Transverse colon (tissue), 4 donors: ENCODE results near the gene MAJIN.
A peak's percentile ranks its signal among the peaks of the same experiment; 100 is the strongest.

Experiments
- POLR2A ChIP-seq: fragments of 450-650 bp; IDR thresholded peaks from one replicate; pipeline ENCODE4 v1.6.1; 2016; ENCODE audit warnings: antibody characterized with exemption, mild to moderate bottlenecking, moderate library complexity
- POLR2AphosphoS5 ChIP-seq, 3 donors: sonication (generic); formaldehyde crosslinking; IDR thresholded peaks; one replicate each; pipeline ENCODE4 v1.6.1; 2016; ENCODE audit warnings: antibody characterized with exemption in 3 of 3
- TF ChIP-seq, protein P1 (sequence below), 5 experiments: fragments of 200-600 bp in 3 of 5; fragments of 450-650 bp in 2 of 5; sonication (generic) in 3 of 5; IDR thresholded peaks; 1 replicate in 2 of 5; 2 replicates in 3 of 5; pipeline ENCODE4 v1.5.1; 2016 to 2017; ENCODE audit warnings: antibody characterized with exemption in 5 of 5, inconsistent platforms in 3 of 5, mild to moderate bottlenecking in 2 of 5, moderate library complexity in 1 of 5

DNA sequence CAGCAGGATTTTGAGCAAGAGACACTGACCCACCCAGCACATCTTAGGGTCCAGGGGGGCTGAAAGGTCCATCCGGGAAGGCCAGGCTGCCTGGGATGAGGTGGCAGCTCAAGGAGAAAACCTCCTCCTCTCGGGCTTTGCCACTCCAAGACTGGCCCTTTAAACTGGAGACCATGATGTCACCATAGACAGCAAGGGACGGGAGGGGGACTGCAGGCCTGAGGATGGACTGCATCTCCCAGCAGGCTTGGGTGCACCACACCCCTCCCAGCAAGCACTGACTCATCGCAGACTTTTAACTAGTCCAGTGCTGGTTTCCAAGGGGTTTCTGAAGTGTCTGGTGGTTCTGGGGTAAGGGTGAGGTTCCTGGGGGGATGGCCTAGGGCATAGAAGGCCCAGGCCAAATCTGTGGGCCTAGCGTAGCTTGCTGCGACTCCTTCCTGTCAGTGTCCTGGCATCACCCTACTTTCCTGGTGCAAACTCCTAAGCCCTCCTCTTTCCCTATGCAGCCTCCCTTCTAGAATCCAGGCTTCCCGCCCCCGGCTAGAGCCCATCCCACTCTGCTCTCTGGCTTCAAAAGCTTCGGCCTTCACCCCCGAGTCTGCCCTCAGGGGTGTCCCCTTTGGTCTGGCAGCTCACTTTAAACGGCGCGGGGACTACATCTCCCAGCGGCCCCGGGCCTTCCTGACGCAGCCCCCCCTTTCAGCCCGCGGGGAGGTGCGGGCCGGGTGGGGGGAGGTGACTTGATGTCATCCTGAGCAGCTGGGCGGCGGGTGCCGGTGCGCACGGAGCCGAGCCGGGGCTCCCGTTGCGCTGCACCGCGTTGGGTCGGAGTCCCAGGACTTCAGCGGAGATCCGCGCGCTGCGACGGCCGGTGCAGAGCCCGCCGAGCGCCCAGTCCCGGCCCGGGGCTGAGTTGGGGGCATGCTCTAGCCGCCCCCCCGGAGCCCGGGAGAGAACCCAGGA is 47.7 kb downstream of the MAJIN start, which contains the start of gene PPP2R5B:
- TF ChIP-seq, protein P1, sequence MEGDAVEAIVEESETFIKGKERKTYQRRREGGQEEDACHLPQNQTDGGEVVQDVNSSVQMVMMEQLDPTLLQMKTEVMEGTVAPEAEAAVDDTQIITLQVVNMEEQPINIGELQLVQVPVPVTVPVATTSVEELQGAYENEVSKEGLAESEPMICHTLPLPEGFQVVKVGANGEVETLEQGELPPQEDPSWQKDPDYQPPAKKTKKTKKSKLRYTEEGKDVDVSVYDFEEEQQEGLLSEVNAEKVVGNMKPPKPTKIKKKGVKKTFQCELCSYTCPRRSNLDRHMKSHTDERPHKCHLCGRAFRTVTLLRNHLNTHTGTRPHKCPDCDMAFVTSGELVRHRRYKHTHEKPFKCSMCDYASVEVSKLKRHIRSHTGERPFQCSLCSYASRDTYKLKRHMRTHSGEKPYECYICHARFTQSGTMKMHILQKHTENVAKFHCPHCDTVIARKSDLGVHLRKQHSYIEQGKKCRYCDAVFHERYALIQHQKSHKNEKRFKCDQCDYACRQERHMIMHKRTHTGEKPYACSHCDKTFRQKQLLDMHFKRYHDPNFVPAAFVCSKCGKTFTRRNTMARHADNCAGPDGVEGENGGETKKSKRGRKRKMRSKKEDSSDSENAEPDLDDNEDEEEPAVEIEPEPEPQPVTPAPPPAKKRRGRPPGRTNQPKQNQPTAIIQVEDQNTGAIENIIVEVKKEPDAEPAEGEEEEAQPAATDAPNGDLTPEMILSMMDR (IDR thresholded peaks at IDR 0.05) = peak in 1 of 5 experiments; percentile 36
- TF ChIP-seq POLR2AphosphoS5 (IDR thresholded peaks at IDR 0.05) = peak; percentile 93 to 96 (median 94)
- peak; percentile 90 for TF ChIP-seq POLR2A
